T-helper 22 cell (primary cell): ENCODE results near the gene BTBD8.
A peak's percentile ranks its signal among the peaks of the same experiment; 100 is the strongest.
"Not testable (repeated sequence)": the region's sequence is repeated elsewhere in the genome, so short reads cannot be mapped to it uniquely, and the experiment has no call there.

ENCODE experiments used
- DNase-seq: peaks from one replicate; pipeline ENCODE4 v3.0.0-alpha.2; 2020; ENCODE audit warnings: low read depth

Gene BTBD8

DNA sequence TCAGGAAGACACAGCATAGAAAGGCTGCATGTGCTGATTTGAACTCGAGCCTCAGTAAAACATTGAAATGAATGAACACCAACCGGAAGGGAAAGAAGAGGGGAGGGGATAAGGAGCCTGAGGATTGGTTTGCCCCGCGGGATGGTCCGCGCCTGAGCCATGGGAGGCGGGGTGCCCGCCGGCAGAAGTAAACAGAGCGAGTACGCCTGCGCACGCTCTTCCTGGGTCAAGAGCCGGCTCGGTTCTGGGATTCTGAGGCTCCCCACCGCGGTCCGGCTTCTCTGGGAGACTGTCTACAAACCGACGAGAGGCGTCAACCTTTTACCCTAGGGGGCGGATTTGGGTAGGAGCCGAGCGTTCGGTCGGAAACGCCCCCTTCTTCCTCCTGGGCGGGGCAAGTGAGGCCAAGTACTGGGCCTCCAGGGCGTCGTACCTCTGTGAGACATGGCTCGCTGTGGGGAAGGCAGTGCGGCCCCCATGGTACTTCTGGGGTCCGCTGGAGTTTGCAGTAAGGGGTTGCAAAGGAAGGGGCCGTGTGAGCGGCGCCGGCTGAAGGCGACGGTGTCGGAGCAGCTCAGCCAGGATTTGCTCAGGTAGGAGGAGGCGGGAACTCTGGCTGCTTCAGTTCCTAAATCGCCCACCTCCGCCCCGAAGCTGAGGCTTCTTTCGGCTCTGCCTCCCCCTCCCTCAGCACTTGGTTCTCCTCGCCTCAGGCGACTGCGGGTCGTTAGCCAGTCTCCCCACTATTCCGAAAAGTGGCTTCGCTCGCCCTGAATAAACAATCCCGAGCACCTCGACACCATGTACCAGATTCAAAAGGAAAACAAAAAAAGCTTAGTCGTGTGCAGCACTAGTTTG, at the start of gene BTBD8:
TSS of gene BTBD8 (plus strand) at position 218 of the 858 bp plus-strand sequence. CDS start at position 445, 227 bp downstream.
- peak; percentile 68 for DNase-seq

DNA sequence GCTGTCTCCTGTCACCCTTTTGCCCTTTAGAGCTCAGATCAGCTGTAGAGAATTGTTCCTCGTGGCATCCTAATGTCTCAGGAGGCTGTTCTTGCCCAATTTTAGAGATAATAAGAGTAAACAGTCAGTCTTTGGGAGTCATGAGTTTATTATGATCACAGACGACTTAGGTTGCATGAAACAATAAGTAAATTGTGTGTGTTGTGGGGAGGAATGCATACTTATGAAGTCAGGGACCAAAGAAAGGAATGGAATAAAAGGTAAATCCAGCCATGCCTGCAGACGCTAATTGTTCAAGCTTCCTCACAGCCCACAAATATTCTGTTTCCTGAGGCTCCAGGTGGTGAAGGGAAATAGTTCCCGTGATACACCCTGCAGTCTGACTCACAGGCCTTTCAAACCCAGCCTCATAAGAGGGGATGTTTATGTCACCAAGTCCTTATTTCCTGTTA, 49.5 kb upstream of the BTBD8 start:
- no peak for DNase-seq

DNA sequence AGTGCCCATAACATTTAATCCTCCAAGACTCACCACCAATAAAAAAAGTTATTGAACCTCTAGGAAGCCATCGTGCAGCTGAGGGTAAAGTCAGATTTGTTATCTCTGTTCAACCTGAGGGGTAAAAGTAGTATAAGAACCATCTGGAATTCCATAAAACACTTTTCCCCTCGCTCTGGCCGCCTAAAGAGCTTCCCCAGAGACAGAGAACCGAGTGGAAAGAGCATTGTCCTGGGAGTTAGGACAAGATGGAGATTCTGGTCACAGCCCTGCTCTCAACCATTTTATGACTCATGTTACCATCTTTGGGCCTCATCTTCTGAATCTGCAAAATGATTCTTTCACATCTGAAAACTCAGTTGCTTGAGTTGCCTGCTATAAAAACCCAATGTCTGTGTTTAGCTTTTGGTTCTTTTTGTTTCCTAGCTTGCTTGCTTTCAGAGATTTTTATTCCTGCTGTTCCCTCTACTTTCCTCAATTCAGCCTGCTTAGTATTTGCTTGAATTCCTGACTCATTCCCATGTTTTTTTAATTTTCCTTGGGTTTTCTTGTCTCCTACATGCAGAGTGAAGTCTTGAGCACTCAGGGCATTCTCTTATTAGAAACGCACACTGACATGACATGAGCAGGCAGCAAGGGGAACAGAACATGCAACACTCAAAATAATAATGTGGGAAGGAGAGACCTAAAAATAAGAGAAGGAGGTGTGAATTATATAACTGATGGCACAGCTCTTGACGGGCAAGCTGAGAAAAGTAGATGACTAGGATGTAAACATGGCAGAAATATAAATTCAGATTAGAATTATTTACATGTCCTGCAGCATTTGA, 48.6 kb upstream of the BTBD8 start:
- no peak for DNase-seq

DNA sequence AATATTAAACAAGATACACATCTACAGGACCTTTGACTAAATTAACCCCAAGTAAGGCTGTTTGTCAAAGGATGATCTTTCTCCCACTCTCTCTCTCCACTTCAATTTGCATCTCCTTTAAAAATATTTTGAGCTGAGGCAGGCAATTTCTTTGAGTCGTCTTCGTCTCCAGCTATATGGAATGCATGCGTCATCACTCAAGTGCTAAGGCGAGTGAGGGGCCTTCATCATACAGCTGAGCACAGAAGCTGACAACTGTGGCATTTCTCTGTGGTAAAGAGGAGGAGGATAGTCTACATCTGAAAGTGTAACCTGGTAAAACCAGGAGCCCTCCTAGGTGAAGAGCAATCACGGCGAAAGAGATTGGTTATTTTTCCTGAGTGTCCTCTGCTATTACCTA, 42.7 kb upstream of the BTBD8 start:
- no peak for DNase-seq

DNA sequence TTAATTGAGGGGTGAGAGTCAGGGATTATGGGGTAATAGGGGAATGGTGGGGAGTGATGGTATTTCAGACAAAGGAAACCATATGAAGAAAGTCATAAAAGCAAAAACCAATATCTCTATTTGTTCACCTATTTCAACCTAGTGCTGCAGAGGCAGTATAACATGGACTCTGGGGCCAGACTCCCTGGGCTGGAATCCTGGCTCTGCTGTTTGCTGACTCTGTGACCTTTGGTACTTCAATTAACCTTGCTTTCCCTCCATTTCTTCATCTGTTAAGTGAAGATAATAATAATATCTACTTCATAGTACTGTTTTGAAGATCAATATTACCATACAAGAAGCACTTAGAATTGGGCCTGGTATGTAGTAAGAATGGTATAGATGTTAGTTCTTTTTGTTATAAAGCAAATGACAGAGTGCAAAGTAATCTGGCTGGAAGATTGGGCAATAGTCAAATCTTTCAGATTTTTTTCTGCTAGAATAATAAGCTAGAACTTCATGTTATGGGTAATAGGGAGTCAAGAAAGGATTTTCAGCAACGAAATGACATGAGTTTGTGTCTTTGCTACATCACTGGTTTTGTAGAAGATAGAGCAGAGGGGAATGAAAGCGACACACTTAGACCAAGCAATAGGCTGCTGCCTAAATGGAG, 41.3 kb upstream of the BTBD8 start:
- no peak for DNase-seq

DNA sequence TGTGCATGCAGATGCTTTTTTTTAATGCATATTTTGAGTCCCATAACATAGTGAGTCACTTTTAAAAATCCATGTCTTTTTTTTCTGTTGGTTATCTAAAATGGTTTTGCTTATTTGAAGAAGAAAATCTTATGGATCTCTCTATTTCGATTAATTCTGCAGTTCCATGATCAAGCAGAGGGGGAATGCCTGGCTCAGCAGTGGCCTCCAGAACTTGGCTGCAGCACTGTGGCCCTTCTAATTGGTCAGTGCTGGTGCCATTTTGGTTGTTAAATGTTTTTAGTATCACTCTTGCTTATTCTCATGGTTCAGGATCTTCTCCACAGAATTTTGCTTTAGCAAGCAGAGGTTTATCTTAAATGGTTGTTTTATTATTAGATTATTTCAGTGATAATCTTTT, 39.2 kb upstream of the BTBD8 start:
- no peak for DNase-seq

DNA sequence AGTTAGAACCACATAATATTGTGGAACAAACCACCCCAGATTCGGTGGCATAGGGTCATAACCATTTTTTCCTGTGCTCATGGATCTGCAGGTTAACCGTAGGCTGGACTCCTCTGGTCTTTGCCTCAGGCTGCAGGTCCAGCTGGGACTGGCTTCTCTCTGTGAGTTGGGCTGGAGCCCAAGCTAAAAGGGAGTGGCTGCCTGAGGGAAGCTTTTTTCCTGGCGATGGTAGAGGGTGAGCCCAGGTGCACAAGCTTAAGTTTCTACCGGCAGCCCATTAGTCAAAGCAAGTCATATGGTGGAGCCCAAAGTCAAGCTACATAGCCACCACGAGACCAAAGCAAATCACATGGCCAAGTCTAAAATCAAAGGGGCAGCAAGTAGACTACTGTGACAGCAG, 36.5 kb upstream of the BTBD8 start:
- DNase-seq = no peak

DNA sequence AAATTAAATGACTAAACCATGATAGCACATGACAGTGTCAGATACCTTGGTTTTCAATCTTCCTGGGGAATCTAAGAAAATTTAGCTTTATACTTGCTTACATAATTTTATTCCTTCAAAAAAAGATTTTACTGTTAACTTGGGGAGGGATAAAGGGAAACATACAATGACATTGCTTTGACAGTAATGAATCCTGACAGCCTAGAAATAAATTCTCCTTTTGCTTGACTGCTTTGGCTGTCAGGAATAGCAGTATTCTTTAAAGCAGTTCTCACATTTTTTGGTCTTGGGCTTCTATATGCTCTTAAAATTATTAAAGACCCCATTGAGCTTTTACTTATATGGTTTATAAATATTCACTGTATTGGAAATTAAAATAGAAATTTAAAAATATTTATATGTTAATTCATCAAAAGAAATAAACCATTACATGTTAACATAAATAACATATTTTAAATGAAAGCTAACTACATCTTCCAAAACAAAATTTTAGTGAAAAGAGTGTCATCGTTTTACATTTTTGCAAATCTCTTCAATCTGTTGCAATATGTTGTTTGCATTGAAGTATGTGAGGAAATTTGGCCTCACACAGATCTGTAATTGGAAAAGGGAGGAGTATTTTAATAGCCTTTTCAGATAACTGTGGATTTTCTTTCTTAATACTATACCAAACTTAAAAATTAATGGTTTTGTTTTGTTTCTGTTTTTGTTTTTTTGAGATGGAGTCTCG, 34.2 kb upstream of the BTBD8 start:
- DNase-seq = no peak

DNA sequence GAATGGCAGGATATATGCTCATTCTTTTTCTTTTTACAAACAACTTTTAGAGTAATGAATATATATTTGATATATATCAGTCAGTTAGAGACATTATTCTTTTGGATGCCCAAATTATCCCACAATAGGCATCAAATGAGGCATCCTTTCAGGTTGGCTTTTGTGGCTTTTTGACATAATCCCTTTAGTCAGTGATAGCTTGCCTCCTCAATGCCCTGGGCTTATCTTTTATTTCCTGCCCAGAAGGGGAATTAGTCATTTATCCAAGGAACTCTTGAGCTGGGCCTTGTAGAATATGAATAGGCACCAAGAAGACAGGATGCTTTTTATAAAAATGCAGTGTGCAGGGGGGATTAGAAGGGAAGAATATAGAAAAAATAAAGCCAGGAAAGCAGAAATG, 28.2 kb upstream of the BTBD8 start:
- DNase-seq = no peak

DNA sequence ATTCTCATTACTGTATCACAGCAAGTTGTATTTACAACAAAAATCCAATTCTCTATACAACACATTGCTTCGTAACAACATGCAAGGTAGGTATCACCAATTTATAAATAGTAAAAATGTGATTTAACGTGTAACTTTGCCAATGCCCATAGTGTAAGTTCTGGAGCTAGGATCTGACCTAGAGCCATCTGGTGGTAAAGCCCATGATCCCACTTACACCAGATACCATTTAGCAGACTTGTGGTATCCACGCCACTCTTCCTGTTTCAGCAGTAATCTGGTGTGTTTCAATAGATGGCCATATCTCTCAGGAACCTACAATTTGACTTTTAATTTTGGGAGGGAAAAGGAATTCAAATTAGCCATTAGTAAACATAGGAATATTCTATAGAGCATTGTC, 15.1 kb upstream of the BTBD8 start:
- no peak for DNase-seq

DNA sequence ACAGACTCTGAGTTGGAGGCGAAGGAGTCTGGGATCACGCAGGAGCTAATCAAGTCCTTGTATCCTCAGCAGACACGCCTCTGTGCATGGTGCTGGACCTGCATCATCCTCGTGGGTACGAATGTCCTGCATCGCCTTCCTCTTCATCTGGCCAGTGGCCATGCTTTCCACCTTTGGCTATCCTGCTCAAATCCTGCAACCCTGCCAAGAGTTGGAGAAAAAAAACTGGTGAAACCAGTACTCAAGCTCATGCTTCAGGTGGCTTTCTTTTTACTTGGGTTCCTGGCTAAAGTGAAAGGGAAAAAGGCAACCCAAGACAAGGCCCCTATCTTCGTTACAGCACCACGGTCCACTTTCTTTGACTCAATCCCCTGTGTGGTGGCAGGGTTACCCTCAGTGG, 13.8 kb upstream of the BTBD8 start:
- DNase-seq = no peak

DNA sequence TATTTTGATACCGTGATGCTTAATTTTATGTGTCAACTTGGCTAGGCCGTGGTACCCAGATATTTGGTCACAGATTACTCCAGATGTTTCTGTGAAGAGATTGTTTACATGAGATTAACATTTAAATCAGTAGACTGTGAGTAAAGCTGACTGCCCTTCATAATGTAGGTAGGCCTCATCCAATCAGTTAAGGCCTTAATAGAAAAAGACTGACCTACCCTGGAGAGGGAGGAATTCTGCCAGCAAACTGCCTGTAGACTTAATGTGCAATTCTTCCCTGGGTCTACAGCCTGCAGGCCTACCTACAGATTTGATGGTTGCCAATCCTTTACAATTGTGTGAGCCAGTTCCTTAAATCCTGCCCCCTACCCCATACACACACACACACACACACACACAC, 9.3 kb upstream of the BTBD8 start:
- no peak for DNase-seq

DNA sequence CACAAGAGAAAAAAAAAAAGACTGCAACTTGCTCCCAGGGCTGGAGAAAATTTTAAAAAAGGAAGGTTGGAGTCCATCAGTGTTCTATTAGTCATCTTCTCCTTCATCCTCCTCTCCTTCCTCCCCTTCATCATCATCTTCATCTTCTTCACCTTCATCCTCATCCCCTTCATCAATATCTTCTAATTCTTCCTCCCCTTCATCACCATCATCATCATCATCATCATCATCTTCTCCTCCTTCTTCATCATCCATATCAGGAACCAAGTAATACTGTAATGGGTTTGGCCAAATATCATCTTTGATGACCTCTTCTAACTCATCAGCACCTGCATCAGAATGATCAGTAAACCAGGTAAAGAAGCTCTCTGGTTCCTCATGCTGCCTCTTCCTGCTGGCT, 5.7 kb upstream of the BTBD8 start:
- DNase-seq = not testable (repeated sequence)

DNA sequence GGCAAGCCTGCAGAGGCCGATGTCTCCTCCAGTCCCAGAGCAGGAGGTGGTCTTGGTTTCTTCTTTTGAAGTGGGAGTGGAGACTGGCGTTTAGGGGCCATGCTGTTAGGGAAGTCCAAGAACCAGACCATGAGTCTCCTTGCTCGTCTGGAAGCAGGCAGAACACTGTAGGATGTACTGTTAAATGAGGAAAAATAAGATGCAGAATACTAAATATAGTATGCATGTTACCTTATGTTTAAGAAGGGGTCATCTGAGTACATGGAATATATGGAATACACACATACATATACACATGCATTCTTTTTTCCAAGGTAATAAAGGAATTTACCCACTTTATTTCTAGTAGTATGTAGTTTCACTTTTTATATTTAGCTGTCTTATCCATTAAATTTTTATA, 4.8 kb upstream of the BTBD8 start, which contains the start of gene SETSIP:
TSS of gene SETSIP (minus strand) at position 101 of the 400 bp plus-strand sequence. CDS start at position 101, 0 bp downstream.
- no peak for DNase-seq

DNA sequence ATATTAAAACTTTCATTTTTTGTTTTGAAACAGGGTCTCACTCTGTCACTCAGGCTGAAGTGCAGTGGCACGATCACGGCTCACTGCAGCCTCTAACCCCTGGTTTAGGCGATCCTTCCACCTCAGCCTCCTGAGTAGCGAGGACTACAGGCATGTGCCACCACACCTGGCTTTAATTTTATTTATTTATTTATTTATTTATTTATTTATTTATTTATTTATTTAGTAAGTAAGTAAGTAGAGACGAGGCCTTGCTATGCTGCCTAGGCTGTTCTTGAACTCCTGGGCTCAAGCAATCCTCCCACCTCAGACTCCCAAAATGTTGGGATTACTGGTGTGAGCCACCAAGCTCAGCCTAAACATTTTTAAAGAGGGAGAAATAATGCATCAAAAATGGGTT, 3.8 kb upstream of the BTBD8 start:
- DNase-seq = no peak

DNA sequence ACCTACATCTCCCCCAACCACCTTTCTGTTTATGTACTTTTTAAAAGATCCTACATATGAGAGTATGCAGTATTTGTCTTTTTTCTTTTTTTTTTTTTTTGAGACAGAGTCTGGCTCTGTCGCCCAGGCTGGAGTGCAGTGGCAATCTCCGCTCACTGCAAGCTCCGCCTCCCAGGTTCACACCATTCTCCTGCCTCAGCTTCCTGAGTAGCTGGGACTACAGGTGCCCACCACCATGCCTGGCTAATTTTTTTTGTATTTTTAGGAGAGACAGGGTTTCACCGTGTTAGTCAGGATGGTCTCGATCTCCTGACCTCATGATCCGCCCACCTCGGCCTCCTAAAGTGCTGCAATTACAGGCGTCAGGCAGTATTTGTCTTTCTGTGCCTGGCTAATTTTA, 2.1 kb upstream of the BTBD8 start:
- not testable (repeated sequence) for DNase-seq

DNA sequence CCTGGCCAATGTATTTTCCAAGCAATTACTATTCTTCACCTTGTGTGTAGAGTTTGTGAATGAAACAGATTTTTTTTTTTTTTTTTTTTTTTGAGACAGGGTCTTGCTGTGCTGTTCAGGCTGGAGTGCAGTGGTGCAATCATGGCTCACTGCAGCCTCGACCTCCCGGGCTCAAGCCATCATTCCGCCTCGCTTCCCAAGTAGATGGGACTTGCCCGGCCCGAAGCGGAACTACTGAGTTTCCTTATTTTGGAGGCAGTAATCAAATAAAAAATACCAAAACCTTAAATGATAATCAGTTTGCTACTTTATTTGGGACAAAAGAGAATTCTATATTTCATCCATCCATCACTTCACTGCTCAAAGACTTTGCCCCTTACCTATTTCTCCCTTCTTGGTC, 704 bp upstream of the BTBD8 start:
- no peak for DNase-seq

DNA sequence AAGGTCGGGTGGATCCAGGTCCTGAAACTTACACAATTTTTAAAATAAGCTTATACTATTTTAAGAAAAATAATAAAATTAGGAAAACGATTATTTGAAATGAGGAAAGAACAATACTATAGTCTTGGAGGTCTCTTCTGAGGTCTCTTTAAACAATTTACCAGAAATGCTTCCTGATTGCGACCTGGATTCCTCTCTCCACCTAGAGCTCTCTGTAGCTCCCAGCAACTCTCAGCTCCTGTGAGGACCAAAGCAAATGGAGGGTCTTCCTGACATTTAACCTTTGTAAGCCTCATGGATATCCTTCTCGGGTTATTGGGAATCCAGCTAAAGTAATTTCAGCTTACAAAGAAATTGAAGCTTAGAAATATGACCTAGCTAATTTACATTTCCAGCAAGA, 886 bp downstream of the BTBD8 start:
- DNase-seq = no peak

DNA sequence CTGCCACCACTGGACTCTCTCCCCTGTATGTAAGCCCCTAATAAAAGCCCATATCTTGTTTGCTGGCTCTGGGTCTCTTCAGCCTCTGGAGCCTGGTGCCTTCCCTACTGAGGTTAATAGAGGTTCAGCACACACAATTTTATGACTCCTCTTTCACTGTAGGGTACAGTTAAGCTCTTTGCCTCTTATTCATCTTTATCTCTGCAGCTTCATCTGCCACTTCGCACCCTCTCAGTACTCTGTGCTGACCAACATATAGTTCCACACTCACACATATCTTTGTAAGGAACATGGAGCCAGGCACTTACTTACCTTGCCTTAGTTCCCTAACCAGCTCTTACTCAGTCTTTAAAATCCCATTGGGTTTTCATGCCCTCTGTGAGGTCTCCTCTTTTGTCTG, 4.5 kb downstream of the BTBD8 start:
- no peak for DNase-seq

DNA sequence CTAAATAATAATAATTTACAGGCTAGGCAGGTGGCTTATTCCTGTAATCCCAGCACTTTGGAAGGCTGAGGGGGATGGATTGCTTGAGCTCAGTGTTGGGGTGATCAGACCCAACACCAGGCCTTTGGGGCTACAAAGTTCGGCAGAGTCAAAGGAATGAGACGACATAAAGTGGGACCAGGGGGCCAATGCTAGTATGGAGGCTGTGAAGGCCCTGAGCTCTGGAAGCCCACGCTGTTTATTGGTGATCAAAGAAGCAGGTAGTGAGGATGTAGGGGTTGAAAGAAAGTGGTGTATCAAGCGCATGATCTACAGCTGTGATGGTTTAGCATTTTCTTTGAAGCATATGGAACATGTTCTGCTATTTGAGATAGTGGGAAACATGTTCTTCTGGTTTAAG, 5.6 kb downstream of the BTBD8 start:
- no peak for DNase-seq

DNA sequence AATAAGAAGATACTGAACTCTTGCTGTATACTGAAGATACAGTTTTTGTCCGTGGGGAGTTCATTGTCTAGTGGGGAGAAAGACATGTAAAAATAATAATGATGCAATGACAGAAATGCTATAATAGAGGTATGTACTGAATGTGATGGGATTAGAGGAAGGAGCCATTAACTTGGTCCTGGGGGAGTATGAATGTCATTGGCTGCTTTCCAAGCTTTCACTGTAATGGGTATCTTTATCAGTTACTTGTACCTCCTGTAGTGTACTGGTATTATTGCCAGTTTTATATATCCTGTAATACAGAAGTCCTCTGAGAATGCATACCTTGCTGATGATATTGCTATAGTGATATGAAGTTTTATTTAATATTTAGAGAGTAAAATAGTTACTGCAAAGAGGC, 7.4 kb downstream of the BTBD8 start:
- no peak for DNase-seq

DNA sequence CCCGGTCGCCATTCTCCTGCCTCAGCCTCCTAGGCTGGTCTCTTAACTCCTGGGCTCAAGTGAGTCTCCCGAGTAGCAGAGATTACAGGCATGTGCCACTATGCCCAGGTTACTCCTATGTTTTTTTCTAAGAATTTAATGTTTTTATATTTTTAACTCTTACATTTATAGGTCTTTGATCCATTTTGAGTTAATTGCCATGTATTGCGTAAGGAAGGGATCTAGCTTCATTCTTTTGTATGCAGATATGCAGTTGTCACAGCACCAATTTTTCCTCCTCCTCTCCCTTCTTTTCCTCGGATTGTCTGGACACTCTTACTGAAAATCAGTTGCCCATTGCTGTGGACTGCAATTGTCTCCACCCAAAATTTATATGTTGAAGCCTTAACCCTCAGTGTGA, 11.5 kb downstream of the BTBD8 start:
- no peak for DNase-seq
